HK-2 (cell line): ENCODE results near the gene GLB1L.
"Not testable (repeated sequence)": the region's sequence is repeated elsewhere in the genome, so short reads cannot be mapped to it uniquely, and the experiment has no call there.

Experiments used
- DNase-seq: peaks from one replicate; pipeline ENCODE4 v3.0.0-alpha.2; 2018; ENCODE audit not compliant: unreplicated experiment

Gene GLB1L

DNA sequence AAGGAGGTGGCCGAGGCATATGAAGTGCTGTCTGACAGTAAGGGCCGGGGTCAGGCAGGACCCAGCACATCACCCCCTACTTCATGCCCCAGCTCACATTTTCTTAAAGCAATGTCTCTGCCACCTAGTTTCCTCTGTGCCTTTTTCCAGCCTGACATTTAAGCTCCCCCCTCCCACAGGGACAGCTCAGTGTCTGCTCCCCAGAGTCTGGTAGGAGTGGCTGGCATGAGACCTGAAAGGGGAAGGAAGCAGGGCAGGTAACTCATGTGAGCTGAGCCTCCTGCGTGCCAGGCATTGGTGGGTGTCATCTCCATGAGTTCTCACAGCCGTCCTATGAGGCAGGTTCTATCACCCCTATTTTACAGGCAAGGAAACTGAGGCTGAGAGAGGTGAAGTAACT is 35.4 kb upstream of the GLB1L start:
- DNase-seq = no peak

DNA sequence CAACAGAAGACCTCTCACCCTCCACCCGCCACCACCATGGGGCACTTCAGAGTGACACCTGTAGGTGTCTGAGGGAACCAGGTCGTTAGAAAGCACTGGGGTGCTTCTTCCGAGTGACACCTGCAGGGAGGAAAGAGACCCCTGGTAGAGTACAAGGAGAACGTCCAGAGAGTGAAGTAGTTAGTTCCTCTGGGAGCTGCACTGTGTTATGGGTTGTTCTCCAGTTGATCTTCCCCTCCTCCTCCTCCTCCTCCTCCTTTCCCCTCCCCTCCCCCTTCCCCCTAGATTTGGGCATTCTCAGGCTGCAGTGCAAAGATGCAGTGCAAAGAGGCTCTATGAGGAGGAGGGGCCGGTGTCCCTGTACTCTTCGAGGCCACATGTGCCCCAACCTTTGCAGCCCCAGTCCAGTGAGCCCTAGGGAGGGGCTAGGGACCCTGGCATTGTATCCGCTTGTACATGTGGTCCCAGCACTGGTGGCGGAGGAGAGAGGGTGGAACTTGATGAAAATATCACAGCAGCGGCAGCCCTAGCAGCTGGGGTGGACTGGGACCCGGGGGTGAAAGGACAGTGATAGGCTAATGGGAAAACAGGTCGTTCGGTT is 34.8 kb upstream of the GLB1L start:
- no peak for DNase-seq

DNA sequence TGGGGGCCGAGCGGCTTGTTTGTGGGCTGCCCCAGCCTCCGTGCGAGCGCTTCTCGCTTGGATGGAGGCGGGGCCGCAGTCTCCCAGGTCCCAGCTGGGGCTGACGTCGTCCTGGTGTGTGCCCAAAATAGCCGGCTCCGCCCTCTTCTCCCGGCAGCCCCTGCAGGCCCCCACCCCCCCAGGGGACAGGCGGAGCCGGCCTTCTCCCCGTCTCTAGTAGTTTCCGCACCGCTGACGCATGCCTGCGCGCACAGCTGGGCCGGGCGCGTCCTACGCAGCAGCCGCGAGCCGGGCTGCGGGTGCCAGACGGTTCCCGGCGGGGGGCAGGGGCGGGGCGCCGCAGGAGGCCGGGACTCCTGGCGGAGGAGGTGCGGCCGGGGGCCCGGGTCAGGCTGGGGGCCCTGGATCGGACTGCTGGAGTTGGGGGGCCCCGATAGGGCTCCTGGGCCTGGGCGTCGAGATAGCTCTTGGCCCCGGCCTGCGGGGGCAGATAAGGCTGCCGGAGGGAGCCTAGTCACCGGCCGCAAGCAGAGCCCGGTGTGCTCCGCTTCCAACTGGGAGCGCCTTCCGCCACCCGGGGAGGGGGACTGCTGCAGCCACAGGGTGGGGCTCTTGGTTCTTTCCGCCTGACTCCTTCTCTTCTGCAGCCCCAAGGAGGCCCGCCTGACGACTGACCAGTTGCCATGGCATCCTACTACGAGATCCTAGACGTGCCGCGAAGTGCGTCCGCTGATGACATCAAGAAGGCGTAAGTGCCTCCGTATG is 34.1 kb upstream of the GLB1L start, which contains the start of gene DNAJB2:
TSS of gene DNAJB2 (plus strand) at position 216 of the 765 bp plus-strand sequence. CDS start at position 684, 468 bp downstream.
- peak; percentile 99 for DNase-seq

DNA sequence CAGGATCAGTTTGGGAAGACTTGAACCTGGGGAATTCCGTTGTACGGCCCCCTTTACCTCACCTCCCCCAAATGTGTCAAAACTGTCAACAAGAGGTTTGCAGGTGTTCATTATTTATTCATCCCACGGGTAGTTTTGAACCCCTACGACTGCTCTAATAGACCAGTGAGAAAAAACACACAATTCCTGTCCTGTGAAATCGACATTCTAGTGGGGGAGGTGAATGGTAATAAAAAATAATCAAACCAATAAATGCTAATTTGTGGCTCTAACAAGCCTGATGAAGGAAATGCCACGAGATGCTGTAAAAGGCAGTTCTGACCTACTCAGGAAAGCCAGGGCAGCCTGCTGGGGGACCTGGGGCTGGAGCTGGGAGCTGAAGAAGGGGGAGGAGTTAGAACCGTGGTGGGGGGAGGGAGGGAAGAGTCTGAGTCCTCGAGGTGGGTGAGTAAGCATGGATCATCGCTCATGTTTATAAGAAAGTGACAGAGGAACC is 33.5 kb upstream of the GLB1L start:
- DNase-seq = no peak

DNA sequence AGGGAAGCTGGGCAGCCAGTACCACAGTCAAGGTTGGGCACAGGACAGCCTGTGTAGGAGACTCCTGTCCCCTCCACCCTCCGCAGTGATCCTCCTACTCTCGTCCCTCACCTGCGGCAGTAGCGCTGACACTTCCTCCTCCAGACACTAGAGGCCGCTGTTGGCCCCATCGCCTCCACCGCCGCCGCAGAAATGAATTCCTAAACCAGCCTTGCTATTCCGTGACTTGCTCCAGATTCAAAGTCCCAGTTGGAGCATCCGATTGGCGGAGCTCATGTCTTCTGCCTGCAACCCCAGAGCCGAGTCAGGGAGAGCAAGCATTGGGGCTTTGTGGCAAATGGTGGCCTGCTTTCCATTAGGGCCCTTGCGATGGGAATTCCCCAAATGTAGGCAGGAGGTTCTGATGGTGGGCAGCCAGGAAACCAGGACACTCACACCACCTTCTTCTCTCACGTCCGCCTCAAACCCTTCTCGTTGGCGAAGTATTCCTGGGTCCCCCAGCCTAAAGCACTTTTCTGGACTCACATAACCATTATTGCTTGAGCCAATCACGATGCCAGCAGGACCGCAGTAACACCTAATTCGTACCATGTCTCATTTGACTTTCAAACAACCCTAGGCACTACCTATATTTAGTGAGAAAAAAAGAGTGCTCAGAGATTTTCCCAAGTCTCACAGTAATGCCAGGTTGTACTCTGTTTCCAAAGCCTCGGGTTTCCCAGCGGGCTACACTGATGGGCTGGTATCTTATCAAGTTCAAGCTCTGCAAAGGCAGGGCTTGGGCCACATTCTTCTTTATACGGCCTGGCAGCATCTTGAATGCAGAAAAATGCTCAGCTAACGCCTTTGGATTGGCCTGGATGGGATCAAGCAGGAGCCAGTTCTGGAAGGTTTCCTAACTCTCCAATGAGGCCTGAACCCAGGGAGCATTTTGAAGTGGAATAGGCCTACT is 32.7 kb upstream of the GLB1L start:
- peak; percentile 89 for DNase-seq

DNA sequence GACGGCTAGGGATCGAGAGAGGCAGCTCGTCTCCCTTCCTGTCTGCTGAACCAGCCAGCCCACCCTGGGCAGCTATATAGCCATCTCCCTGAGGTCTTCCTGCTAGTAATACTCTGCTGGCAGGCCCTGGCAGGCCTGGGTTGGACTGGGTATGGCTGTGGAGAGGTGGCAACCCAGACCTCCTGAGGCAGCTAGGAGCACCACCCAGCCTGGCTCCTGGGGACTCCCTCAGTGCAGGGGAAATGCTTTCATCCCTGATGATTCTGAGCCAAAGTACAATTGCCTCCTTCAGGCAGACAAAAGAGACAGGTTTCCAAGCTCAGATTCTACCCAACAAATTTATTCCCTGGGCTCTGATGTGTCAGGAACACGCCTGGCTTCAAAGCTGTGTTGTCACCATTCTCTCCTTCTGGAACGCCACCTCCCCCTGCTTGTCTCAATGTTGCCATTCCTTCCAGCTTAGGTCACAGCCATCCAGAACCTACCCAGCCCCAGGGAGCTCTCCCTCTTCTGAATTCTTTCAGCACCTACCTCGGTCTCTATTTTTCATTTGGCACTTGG is 29.2 kb upstream of the GLB1L start:
- DNase-seq = peak; percentile 83

DNA sequence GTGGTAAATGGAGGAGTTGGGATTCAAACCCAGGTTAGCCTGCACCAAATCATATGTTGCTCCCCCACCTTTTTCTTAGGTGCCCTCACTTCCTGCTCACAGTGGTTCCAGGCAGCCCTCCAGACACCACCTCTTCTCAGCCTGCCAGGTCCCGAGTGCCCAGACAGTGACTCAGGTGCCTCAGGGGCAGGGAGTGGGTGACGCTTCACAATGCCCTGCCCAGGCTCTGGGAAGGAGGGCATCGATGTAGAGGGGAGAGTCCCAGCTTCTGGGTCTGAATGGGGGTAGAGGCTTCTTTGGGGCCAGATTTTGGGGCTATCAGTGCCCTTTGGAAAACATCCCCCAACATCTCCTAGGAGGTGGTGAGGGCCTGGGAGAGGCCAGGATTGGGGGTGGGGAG is 28.7 kb upstream of the GLB1L start:
- peak; percentile 88 for DNase-seq

DNA sequence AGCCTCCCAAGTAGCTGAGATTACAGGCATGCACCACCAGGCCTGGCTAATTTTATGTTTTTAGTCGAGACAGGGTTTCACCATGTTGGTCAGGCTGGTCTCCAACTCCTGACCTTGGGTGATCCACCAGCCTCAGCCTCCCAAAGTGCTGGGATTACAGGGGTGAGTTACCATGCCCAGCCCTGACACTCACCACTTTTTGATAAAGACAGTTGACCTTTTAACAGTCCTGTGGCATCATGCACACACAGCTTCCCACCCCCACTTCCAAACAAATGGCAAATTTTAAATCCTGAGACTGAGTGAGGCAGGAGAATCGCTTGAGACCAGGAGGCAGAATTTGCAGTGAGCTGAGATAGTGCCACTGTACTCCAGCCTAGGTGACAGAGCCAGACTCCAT is 27.8 kb upstream of the GLB1L start:
- no peak for DNase-seq

DNA sequence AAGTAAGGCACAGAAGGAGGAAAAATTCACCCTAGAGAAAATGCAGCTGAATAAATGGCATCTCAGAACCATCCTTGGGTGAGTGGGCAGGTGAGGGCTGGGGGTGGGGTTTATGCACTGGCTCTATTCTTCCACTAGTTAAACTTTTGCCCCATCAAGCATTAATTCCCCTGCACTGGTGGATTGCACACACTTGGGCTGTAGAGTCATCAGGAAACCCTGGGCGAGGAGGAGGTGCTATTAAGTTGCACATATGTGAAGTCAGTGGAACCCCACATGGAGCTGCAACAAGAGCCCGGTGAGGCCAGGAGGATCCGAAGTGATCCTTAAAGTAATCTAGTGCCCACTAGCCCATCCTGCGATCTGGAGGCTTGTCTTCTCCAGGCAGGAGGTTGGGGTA is 27.1 kb upstream of the GLB1L start:
- no peak for DNase-seq

DNA sequence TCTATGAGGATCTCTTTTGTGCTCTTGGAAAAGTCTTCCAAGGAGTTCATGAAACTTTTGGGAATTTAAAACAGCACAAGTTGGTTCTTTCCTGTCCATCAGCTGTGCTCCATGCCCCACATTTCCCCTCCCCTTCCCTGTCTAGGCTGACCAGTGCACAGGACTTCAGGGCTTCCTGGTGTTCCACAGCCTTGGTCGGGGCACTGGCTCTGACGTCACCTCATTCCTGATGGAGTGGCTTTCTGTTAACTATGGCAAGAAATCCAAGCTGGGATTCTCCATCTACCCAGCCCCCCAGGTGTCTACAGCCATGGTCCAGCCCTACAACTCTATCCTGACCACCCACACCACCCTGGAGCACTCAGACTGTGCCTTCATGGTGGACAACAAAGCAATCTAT is 25.8 kb upstream of the GLB1L start:
- no peak for DNase-seq

DNA sequence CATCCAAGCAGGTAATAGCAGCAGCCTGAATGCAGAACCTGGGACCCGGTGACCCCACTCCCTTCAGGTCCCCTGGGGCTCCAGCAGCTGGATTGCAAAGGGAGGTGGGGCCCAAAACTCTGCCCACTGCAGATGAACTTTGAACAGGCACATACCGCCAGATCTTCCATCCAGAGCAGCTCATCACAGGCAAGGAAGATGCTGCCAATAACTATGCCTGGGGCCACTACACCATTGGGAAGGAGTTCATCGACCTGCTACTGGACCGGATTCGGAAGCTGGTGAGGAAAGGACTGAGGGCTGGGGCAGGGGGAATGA is 24.8 kb upstream of the GLB1L start:
- DNase-seq = no peak

DNA sequence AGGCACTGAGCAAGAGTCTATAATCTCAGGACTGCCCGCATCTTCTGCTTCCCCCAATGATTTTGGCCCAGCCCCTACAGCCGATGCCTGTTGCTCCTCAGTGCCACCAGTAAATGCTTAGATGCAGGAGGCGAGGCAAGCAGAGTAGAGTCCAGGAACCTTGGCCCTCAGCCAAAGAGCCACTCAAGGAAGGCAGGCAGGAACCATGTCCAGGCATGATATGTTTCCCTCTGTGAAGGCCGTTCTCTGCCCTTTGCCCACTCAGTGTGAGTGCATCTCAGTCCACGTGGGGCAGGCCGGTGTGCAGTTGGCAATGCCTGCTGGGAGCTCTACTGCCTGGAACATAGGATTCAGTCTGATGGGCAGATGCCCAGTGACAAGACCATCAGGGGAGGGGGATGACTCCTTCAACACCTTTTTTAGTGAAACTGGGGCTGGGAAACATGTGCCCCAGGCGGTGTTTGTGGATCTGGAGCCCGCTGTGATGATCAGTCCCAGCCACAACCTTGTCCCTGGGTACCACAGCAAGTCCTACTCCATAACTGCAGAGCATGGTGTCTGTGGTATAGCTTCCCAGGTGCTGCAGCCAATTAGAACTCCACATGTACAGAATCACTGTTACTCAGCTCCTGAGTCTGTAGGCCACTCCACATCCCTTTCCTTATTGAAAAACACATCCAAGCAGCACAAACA is 24.3 kb upstream of the GLB1L start:
- no peak for DNase-seq

DNA sequence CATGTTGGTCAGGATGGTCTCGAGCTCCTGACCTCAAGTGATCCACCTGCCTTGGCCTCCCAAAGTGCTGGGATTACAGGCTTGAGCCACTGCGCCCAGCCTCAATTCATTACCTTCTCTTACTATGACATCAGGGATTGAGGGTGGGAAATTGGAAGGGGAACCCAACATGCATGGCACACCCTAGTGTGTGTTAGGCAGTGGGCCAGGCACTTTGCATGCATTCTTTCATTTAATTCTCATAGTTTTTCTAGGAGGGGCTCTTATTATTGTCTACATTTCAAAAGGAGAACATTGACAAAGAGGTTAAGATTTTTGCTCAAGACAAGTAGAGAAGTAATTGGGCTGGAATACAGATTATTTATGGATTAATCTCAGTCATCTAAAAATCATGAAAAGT is 23.1 kb upstream of the GLB1L start:
- DNase-seq = no peak

DNA sequence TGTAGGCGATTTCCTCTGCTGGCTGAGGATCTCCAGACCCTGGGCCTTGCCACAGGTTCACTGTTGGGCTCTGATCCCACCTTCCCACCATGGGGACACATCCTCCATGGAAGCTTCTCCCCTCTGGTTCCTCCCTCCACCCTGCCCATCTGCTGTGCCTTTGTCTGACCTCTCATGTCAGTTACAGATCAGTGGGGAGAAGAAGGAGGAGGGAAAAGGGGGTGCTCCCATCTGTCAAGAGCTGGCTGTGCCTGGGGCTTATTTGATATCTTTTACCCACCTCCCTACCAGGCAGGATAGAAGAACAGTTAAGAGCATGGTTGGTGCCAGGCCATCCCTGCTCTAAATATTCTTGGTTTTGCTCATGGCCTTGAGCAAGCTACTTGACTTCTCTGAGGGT is 21.6 kb upstream of the GLB1L start:
- DNase-seq = no peak

DNA sequence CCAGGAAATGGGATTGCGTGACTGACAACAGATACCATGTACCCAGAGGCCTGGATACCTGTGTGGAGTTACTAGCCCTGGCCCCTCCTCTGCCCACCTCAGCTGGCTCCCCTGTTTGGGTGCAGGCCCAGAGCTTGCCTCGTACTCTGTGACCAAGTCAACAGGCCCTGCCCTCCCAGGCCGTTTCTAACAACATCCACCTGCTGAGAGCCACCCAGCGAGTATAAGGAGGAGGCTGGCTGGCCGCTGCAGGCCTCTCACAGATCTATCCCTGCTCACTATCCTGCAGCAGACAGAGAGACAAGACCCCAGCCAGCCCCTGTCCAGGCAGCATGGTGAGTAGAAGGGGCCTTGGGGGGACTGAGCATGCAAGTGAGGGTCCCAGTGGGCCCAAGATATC is 21.0 kb upstream of the GLB1L start:
- no peak for DNase-seq

DNA sequence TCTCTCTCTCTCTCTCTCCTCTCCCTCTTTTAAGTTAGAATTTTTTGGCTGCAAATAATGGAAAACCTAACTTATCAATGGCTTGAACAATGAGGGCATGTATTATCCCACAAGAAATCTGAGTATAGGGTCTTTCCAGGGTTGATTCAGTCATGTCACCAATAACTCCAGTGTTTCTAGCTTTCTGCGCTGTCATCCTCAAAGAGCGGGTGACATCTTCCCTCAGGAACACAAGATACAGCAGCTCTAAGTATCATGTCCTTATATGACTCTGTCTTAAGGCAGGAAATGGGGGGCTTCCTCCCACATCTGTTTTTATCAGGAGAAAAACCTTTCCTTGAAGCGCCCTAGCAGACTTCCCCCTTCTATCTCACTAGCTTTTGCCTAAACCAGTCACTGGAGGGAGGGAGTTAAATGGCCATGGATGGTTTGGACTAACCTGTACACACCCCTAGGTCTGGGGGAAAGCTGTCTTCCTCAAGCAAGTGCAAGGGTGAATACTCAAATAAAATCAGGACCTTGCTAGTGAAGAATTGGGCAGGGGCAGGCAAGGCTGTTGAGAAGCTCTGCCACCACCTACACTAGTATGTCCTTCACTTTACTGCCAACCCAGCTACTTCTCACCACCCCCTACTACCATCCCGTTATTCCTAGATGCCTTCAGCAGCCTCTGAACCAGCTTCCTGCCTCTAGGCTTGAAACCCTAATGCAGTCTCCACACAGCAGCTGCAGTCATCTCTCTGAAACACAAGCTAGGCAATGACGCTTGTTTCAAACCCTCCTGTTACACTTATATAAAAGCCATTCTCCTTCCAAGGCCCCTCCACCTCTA is 16.0 kb upstream of the GLB1L start:
- DNase-seq = no peak

DNA sequence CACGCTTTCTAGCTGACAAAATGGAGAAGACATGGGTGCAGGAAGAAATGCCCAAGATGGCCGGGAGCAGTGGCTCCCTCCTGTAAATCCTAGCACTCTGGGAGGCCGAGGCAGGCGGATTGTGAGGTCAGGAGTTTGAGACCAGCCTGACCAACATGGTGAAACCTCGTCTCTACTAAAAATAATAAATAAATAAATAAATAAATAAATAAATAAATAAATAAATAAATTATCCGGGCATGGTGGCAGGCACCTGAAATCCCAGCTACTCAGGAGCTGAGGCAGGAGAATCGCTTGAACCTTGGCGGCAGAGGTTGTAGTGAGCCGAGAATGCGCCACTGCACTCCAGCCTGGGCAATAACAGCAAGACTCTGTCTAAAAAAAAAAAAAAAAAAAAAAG is 13.7 kb upstream of the GLB1L start:
- DNase-seq = not testable (repeated sequence)

DNA sequence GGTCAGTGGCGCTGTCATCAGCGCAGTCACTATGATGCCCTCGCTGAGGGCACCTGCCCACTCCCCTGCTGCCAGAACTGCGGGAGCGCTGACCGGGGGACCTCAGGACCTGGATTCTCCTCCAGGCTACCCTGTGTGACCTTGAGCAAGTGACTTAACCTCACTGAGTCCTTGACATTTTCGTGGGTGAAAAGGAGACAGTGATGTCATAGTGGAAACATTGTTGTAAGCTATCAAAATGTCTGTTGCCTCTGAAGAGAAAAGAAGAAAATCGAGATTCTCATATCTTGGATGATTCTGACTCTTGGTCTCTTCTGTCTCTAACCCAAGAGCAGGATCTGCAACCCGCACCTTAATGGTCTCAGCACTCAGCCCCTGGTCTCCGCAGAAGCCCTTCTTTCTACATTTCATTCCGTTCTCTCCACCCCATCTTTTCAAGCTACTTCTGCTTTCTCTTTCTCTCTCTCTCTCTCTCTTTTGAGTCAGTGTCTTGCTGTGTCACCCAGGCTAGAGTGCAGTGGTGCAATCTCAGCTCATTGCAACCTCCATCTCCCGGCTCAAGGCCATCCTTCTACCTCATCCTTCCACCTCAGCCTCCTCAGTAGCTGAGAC is 9.5 kb upstream of the GLB1L start:
- DNase-seq = no peak

DNA sequence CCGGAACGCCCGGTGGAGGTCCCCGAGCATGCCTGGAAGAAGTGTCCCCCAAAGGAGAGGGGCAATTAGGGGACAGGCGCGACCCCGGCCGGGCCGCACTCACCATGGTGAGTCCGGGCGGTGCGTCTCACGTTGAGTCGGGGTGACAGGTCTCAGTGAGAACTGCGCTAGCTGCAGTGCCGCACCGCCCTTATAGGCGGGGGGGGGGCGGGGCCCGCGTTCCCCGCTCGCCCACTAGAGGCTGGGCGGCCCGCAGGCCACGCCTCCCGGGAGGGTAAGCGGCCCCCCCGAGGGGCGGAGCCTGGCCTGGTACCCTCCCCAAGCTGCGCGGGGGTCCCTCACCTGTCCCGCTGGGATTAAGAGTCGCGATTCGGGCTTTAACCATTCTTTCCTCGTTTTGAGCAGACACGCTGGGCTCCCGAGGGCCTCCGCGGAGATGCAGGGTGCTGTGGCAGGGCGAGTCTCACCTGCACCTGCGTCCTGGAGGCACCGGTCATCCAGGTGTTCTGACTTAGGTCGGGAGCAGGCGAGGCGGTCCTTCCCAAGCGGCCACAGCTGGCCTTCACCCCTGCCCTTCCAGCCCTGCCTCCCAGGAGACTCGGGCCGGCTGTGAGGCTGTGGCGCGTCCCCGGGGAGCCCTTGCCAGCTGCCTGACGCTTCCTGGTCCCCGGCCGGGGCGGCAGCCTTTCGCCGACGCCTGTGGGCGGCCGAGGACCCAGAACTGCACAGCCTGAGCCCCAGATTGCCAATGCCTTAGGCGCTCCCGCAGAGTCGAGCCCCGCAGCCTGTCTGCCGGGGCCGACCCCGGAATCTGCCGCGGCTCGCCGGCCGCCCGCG is 8.7 kb upstream of the GLB1L start, which contains the start of gene TUBA4A:
TSS of gene TUBA4A (minus strand) at position 166 of the 837 bp plus-strand sequence. CDS start at position 106, 60 bp downstream.
- peak; percentile 81 for DNase-seq
